K562 (cell line): Measurements from ENCODE around the gene PRSS57. TPM values are rescaled to one million over a fixed set of nuclear protein-coding genes. Genes with fewer than 3 reads are reported as not detected.

Experiments used
- EZH2 ChIP-seq: IDR thresholded peaks from 2 replicates; pipeline ENCODE4 v1.6.1; 2012; ENCODE audit warnings: low read depth, mild to moderate bottlenecking, inconsistent platforms, low read length, borderline replicate concordance
- HMG20B ChIP-seq: fragments of 250-450 bp; sonication (Bioruptor Pico); IDR thresholded peaks from 2 replicates; pipeline ENCODE4 v1.5.0; 2021; ENCODE audit warnings: mild to moderate bottlenecking
- KAT2B ChIP-seq: IDR thresholded peaks from one replicate; pipeline ENCODE4 v1.6.1; 2012; ENCODE audit warnings: low read depth, mild to moderate bottlenecking, control low read depth, inconsistent platforms, low read length, moderate library complexity
- KLF1 ChIP-seq: fragments of 450-650 bp; IDR thresholded peaks from 2 replicates; pipeline ENCODE4 v1.6.1; 2016; ENCODE audit warnings: missing genetic modification characterization, missing compliant biosample characterization
- MAFF ChIP-seq: IDR thresholded peaks from 2 replicates; pipeline ENCODE4 v1.6.1; 2012; ENCODE audit warnings: low read length, improper control_type of control experiment
- MAFG ChIP-seq: fragments of 450-650 bp; conservative IDR thresholded peaks from 2 replicates; pipeline ENCODE4 v1.6.1; 2016; ENCODE audit warnings: missing genetic modification characterization, missing compliant biosample characterization
- MEF2D ChIP-seq: conservative IDR thresholded peaks from 2 replicates; pipeline ENCODE4 v1.6.1; 2016; ENCODE audit warnings: low read depth, missing genetic modification characterization, missing compliant biosample characterization
- NCOA4 ChIP-seq: fragments of 450-650 bp; IDR thresholded peaks from 2 replicates; pipeline ENCODE4 v1.6.1; 2018; ENCODE audit warnings: mild to moderate bottlenecking; ENCODE audit not compliant: partially characterized antibody
- NR2C1 ChIP-seq, 2 experiments: fragments of 450-650 bp; IDR thresholded peaks; 2 replicates each; pipeline ENCODE4 v1.6.1; 2017; ENCODE audit warnings: mild to moderate bottlenecking in 2 of 2, antibody characterized with exemption in 1 of 2, inconsistent platforms in 1 of 2, missing compliant biosample characterization in 1 of 2, missing genetic modification characterization in 1 of 2
- NR3C1 ChIP-seq: sonication (generic); formaldehyde crosslinking; IDR thresholded peaks from 2 replicates; pipeline ENCODE4 v1.8.1; 2022; ENCODE audit warnings: missing genetic modification reagents
- RB1 ChIP-seq: fragments of 450-650 bp; IDR thresholded peaks from 2 replicates; pipeline ENCODE4 v1.6.1; 2017; ENCODE audit warnings: low read depth, mild to moderate bottlenecking
- RCOR1 ChIP-seq, 2 experiments: IDR thresholded peaks; 2 replicates each; pipeline ENCODE4 v1.6.1; 2012; ENCODE audit warnings: low read depth in 2 of 2, low read length in 2 of 2, borderline replicate concordance in 1 of 2, improper control_type of control experiment in 1 of 2
- RFX7 ChIP-seq: fragments of 250-450 bp; sonication (Bioruptor Pico); IDR thresholded peaks from 2 replicates; pipeline ENCODE4 v1.5.1; 2021; ENCODE audit warnings: mild to moderate bottlenecking
- SMAD1 ChIP-seq: fragments of 150-350 bp; IDR thresholded peaks from 2 replicates; pipeline ENCODE4 v1.6.1; 2014; ENCODE audit warnings: low read length, low read depth; ENCODE audit not compliant: partially characterized antibody
- SRSF9 ChIP-seq: fragments of 200-400 bp; formaldehyde crosslinking; IDR thresholded peaks from 2 replicates; pipeline ENCODE4 v1.6.1; 2017; ENCODE audit warnings: low read depth, low read length, borderline replicate concordance
- THRAP3 ChIP-seq: fragments of 450-650 bp; IDR thresholded peaks from 2 replicates; pipeline ENCODE4 v1.6.1; 2016; ENCODE audit warnings: mild to moderate bottlenecking, inconsistent platforms, borderline replicate concordance
- ZNF232 ChIP-seq: sonication (generic); formaldehyde crosslinking; IDR thresholded peaks from 2 replicates; pipeline ENCODE4 v1.8.0; 2022; ENCODE audit warnings: mild to moderate bottlenecking, missing genetic modification reagents
- ZNF445 ChIP-seq: fragments of 250-450 bp; sonication (Bioruptor Pico); IDR thresholded peaks from 2 replicates; pipeline ENCODE4 v1.4.0; 2020; ENCODE audit warnings: low read depth, mild to moderate bottlenecking, moderate library complexity
- polyA plus RNA-seq, 8 experiments: library from polyadenylated mRNA; depleted of rRNA in 4 of 8; stranded (reverse) in 5 of 8; unstranded in 3 of 8; fragments of >200 nt; fragmentation: Nextera tagmentation in 2 of 8; fragmentation: Illumina TruSeq in 1 of 8; extraction: Ambion mirVana in 2 of 8; extraction: Trizol in 1 of 8; gene quantifications; 2 replicates each; pipeline versions ENCODE4 v1.2.1 to v1.2.3, GENCODE V29; 2011 to 2014; ENCODE audit warnings: inconsistent platforms in 1 of 8, missing spikeins in 1 of 8
- total RNA-seq, 7 experiments: library from RNA; depleted of rRNA in 6 of 7; stranded (reverse); fragments of >200 nt in 6 of 7; fragmentation: Illumina TruSeq in 2 of 7; extraction: Trizol in 2 of 7; gene quantifications; 2 replicates each; pipeline versions ENCODE4 v1.2.1 to v1.2.3, GENCODE V29; 2011 to 2021; ENCODE audit warnings: low replicate concordance in 1 of 7
- TF ChIP-seq, protein P1 (sequence below): fragments of 450-650 bp; formaldehyde crosslinking; IDR thresholded peaks from 2 replicates; pipeline ENCODE4 v1.4.0; 2020; ENCODE audit warnings: mild to moderate bottlenecking, moderate library complexity
- TF ChIP-seq, protein P2 (sequence below): fragments of 450-650 bp; IDR thresholded peaks from 2 replicates; pipeline ENCODE4 v1.6.1; 2016; ENCODE audit warnings: missing biosample characterization, missing genetic modification characterization
- TF ChIP-seq, protein P3 (sequence below): fragments of 450-650 bp; formaldehyde crosslinking; IDR thresholded peaks from 2 replicates; pipeline ENCODE4 v1.4.0; 2020; ENCODE audit warnings: mild to moderate bottlenecking, moderate library complexity
- TF ChIP-seq, protein P4 (sequence below): fragments of 450-650 bp; IDR thresholded peaks from 2 replicates; pipeline ENCODE4 v1.6.1; 2016

The PRSS57 gene
- total and polyA plus RNA-seq, 9 of the 15 experiments (the other 6 are each of a cell fraction or from before 2014, with no cell fraction given), result 0.06 to 2.5 (median 1.3) TPM; not detected in 3

DNA sequence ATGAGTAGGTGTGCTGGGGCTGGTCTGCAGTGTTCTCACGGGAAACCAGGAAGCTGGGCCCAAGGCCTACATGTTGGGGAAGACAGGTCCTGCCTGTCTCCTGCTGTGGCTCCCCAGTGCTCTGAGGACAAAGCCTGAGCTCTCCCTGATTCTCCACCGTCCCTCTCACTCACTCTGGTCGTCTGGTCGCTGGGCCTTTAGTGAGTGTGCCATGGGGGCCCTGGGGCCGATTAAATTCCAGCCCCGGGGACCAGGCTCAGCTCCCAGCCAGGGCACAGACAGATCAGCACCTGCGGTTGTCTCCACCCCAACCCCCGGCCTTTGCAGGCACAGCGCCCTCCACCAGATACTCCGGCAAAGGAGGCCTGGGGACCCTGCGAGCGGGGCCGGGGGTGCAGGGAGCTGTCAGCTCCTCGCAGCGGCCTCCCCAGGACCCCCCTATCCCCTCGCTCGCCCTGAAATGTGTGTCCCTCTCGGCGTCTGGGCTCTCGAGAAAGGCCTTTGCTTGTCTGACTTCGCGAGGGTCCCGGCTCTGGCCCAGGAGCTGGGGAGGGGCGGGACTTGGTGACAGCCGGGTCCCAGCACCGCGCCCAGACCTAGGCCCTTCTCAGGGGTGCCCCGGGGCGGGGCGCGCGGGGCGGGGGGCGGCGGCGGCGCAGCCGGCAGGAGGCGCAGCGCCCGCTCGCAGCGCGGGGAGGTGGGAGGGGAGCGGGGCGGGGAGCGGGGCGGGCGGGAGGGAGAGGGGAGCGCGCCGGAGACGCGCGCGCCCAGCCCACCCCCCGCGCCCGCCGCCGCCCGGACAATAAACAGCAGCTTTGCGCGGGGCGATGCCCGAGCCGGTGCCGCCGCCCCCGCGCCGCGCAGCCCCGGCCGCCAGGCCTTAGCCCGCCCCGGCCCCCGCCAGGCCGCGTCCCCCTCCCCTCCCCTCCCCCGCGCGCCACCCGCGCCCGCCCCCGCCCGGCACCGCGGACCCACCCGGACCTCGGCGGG, 13.2 kb upstream of the PRSS57 start, which contains the start of gene PALM (continued):
- TF ChIP-seq RCOR1 (IDR thresholded peaks at IDR 0.05; ENCODE audit: borderline replicate concordance in 1 of 2, low read depth in 2 of 2, low read length in 2 of 2) (no peak), THRAP3 (no peak), KAT2B (no peak), NR3C1 (CRISPR knock-in tag) (no peak), NCOA4 (no peak), MAFG (tag) (no peak), MEF2D (tag) (no peak), RFX7 (CRISPR knock-in tag) (no peak), EZH2 (no peak), ZNF445 (no peak), HMG20B (CRISPR knock-in tag) (no peak), RB1 (no peak), NR2C1 (IDR thresholded peaks at IDR 0.05) (no peak), NR2C1 (tag; IDR thresholded peaks at IDR 0.05) (no peak), SRSF9 (no peak), ZNF232 (CRISPR knock-in tag) (no peak), SMAD1 (no peak), KLF1 (tag) (no peak), MAFF (no peak)
- TF ChIP-seq, protein P1, sequence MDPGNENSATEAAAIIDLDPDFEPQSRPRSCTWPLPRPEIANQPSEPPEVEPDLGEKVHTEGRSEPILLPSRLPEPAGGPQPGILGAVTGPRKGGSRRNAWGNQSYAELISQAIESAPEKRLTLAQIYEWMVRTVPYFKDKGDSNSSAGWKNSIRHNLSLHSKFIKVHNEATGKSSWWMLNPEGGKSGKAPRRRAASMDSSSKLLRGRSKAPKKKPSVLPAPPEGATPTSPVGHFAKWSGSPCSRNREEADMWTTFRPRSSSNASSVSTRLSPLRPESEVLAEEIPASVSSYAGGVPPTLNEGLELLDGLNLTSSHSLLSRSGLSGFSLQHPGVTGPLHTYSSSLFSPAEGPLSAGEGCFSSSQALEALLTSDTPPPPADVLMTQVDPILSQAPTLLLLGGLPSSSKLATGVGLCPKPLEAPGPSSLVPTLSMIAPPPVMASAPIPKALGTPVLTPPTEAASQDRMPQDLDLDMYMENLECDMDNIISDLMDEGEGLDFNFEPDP (CRISPR knock-in tag), result no peak
- TF ChIP-seq, protein P2, sequence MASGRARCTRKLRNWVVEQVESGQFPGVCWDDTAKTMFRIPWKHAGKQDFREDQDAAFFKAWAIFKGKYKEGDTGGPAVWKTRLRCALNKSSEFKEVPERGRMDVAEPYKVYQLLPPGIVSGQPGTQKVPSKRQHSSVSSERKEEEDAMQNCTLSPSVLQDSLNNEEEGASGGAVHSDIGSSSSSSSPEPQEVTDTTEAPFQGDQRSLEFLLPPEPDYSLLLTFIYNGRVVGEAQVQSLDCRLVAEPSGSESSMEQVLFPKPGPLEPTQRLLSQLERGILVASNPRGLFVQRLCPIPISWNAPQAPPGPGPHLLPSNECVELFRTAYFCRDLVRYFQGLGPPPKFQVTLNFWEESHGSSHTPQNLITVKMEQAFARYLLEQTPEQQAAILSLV (tag), result no peak
- TF ChIP-seq, protein P3, sequence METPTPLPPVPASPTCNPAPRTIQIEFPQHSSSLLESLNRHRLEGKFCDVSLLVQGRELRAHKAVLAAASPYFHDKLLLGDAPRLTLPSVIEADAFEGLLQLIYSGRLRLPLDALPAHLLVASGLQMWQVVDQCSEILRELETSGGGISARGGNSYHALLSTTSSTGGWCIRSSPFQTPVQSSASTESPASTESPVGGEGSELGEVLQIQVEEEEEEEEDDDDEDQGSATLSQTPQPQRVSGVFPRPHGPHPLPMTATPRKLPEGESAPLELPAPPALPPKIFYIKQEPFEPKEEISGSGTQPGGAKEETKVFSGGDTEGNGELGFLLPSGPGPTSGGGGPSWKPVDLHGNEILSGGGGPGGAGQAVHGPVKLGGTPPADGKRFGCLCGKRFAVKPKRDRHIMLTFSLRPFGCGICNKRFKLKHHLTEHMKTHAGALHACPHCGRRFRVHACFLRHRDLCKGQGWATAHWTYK, result no peak
- TF ChIP-seq, protein P4, sequence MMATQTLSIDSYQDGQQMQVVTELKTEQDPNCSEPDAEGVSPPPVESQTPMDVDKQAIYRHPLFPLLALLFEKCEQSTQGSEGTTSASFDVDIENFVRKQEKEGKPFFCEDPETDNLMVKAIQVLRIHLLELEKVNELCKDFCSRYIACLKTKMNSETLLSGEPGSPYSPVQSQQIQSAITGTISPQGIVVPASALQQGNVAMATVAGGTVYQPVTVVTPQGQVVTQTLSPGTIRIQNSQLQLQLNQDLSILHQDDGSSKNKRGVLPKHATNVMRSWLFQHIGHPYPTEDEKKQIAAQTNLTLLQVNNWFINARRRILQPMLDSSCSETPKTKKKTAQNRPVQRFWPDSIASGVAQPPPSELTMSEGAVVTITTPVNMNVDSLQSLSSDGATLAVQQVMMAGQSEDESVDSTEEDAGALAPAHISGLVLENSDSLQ, result no peak
